ENCODE measurements around the gene TEDC2. TPM values are rescaled to one million over a fixed set of nuclear protein-coding genes. Genes with fewer than 3 reads are reported as not detected.

TEDC2 gene
- total and polyA plus RNA-seq, 10 of the 15 experiments (the other 5 are each of a cell fraction or from before 2014, with no cell fraction given) = 0.23 to 47.9 (median 19.1) TPM

DNA sequence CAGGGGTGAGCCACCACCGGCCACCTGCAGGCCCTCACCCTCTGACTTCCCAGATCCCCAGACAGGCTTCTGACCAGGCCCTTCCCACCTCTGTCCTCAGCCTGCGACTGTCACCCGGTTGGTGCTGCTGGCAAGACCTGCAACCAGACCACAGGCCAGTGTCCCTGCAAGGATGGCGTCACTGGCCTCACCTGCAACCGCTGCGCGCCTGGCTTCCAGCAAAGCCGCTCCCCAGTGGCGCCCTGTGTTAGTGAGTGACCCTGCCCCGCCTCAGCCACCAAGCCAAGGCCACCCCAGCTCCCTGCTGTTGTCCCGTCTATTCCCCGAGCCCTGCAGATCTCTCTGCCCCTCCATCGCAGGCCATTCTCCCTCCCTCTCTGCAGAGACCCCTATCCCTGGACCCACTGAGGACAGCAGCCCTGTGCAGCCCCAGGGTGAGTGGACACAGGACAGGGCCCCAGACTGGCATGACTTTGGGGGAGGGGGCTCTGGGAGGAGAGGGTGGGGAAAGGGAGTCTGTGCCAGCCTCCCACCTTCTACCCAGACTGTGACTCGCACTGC, 13.1 kb downstream of the TEDC2 start (continued):
- no peak for TF ChIP-seq RB1 (IDR thresholded peaks at IDR 0.05; ENCODE audit: borderline replicate concordance)
- no peak for TF ChIP-seq RELB (IDR thresholded peaks at IDR 0.05; ENCODE audit: low read depth)

- intact Hi-C loops (cut with micrococcal nuclease; ENCODE audit: unreplicated experiment) = no loop called here
- ChIA-PET RAD21 (ENCODE audit: unreplicated experiment) (interaction anchor here (1.8 kb wide), 1 partner anchor 44 kb away, joined by 8 read pairs; the partner anchor contains the start of gene CCNF), POLR2A (interaction anchor here (0.5 kb wide), 1 partner anchor 208 kb away, joined by 4 read pairs; no protein-coding TSS in a partner anchor), SMC1A (ENCODE audit: uncharacterized antibody, unreplicated experiment) (no interaction called here), CTCF (no interaction called here)
- no peak for TF ChIP-seq PKNOX1 (IDR thresholded peaks at IDR 0.05)
- TF ChIP-seq KAT2A (conservative IDR thresholded peaks at IDR 0.05; ENCODE audit: control insufficient read depth, low read depth, low read length) = no peak
- no peak for TF ChIP-seq SPI1 (IDR thresholded peaks at IDR 0.05; ENCODE audit: borderline replicate concordance, insufficient read depth, low read depth, low read length)
- no peak for TF ChIP-seq RFX5 (IDR thresholded peaks at IDR 0.05; ENCODE audit: low read depth, low read length)
- TF ChIP-seq ETV6 (conservative IDR thresholded peaks at IDR 0.05 in 1 of 2, IDR thresholded peaks at IDR 0.05 in 1 of 2; ENCODE audit: borderline replicate concordance in 1 of 2, low read depth in 1 of 2) = no peak
- TF ChIP-seq IKZF1 (conservative IDR thresholded peaks at IDR 0.05) = no peak
- TF ChIP-seq JUND (IDR thresholded peaks at IDR 0.05; ENCODE audit: low read depth, low read length) = no peak
- 10% methylated on average over 19 of the region's 49 CpGs for WGBS (ENCODE audit: insufficient coverage, insufficient replicate concordance, low lambda C conversion rate, missing lambda C conversion rate)
- DNase-seq (ENCODE audit: low read depth, low spot score) = no peak
- Histone ChIP-seq H3K4me3 (peak overlapping the region; percentile 50; the same call in 1 of the 2 replicates), H2AFZ (ENCODE audit: control insufficient read depth, low read depth, low read length) (no peak overlapping the region), H3K27me3 (replicated peaks in 1 of 2; ENCODE audit: control insufficient read depth in 2 of 2, insufficient read depth in 2 of 2, low read length in 1 of 2) (peaks cover 0 to 2% of the 10 kb centered on the region in 2 experiments; a peak in 1 of 4 replicates), H3K4me1 (ENCODE audit: control insufficient read depth, insufficient read depth, low read length) (peaks cover 20% of the 10 kb centered on the region), H3K79me2 (ENCODE audit: control insufficient read depth, insufficient read depth, low read length) (no peaks in the 10 kb centered on the region), H4K20me1 (ENCODE audit: control insufficient read depth, insufficient read depth) (no peaks in the 10 kb centered on the region), H3K9ac (ENCODE audit: control insufficient read depth, insufficient read depth, low read length) (no peak overlapping the region), H3K4me2 (ENCODE audit: control insufficient read depth, insufficient read depth) (peak overlapping the region; percentile 74), H3K36me3 (ENCODE audit: control insufficient read depth in 2 of 2, insufficient read depth in 2 of 2, low read length in 1 of 2) (no peaks in the 10 kb centered on the region), H3K9me3 (replicated peaks; ENCODE audit: control insufficient read depth, insufficient read depth, low read length) (no peaks in the 10 kb centered on the region), H3K27ac (ENCODE audit: control insufficient read depth, insufficient read depth) (no peak overlapping the region)
- in situ Hi-C loops (cut with MboI) = no loop called here
- ATAC-seq = no peak
- BruUV-seq (replicated peaks) = no TSS peak
- FAIRE-seq = no peak
These were observed 13.6 kb downstream of the TEDC2 start for GRCh38 chr16:2473446-2473926.

Measured in GM12878 (cell line).